Activated T-helper 2 cell treated with anti-CD3 and anti-CD28 coated beads, Interferon-gamma antibody, Interleukin-2, Interleukin-4, amounts not matched to agents 10 μg/mL and 5 μg/mL and 100 μg/mL, durations not matched to agents 14 hours and 24 hours and 36 hours (primary cell): ENCODE data around the gene PLXNB3. TPM values are rescaled to one million over a fixed set of nuclear protein-coding genes. Genes with fewer than 3 reads are reported as not detected.
A peak's percentile ranks its signal among the peaks of the same experiment; 100 is the strongest.
"Not testable (repeated sequence)": the region's sequence is repeated elsewhere in the genome, so short reads cannot be mapped to it uniquely, and the experiment has no call there.

Experiments
- DNase-seq: peaks from one replicate; pipeline ENCODE4 v3.0.0; 2021; ENCODE audit warnings: low spot score
- H3K27ac Mint-ChIP-seq: one replicate; pipeline ENCODE4 v1.8.0; 2021; ENCODE audit warnings: mixed read lengths
- H3K27me3 Mint-ChIP-seq: one replicate; pipeline ENCODE4 v1.8.0; 2021; ENCODE audit warnings: low read depth, mixed read lengths
- H3K36me3 Mint-ChIP-seq: one replicate; pipeline ENCODE4 v1.8.0; 2021; ENCODE audit warnings: low read depth, mixed read lengths
- H3K4me1 Mint-ChIP-seq: one replicate; pipeline ENCODE4 v1.8.0; 2021; ENCODE audit warnings: low read depth, mixed read lengths
- H3K4me3 Mint-ChIP-seq: one replicate; pipeline ENCODE4 v1.8.0; 2021; ENCODE audit warnings: low read depth, mild to moderate bottlenecking, moderate library complexity, mixed read lengths
- H3K9me3 Mint-ChIP-seq: one replicate; pipeline ENCODE4 v1.8.0; 2021; ENCODE audit warnings: mixed read lengths
- intact Hi-C: fragments of 100-400 bp; cut with micrococcal nuclease; formaldehyde crosslinking; loops from one replicate; pipeline ENCODE4 v1.15.1; 2023
- total RNA-seq: library from RNA; stranded (reverse); gene quantifications from 2 replicates; pipeline ENCODE4 v1.2.3, GENCODE V29; 2022

PLXNB3 gene
- total RNA-seq, 1 donor from 2014 or later = 0.91 TPM

- H3K4me1 Mint-ChIP-seq = peaks cover 27% of the 10 kb centered on the region
- H3K9me3 Mint-ChIP-seq = peaks cover 11% of the 10 kb centered on the region
- H3K27ac Mint-ChIP-seq = no peak overlapping the region
- H3K36me3 Mint-ChIP-seq = peaks cover 22% of the 10 kb centered on the region
- no peaks in the 10 kb centered on the region for H3K27me3 Mint-ChIP-seq
- no peak overlapping the region for H3K4me3 Mint-ChIP-seq
- no peak for DNase-seq
- intact Hi-C loops = no loop called here
Observed at GRCh38 chrX:153736071-153736820, 27.8 kb upstream of the PLXNB3 start.

DNA sequence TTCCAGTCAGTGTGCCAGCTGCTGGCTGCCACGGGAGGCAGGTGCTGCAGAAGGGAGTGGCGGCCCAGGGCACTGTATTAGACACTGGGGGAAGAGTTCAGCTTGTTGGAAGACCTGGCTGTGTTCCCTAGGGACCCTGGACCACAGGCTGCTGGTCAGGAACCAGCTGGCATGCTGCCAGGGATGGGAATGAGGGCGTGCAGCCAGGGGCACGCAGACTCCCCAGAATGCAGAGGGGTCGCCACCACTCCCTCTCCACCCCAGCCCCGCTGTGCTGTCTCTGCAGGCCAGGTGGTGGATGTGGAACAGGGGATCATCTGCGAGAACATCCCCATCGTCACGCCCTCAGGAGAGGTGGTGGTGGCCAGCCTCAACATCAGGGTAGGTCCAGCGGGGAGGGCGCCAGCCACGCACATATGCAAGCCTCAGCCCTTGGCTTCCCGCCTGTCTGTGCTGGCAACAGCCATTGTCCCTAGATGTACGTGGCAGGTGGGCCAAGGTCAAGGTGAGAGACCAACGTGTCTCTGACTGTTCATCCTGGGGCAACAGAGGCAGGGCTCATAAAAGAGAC, 27.1 kb upstream of the PLXNB3 start:
- no peak overlapping the region for H3K27ac Mint-ChIP-seq
- H3K9me3 Mint-ChIP-seq = peaks cover 4% of the 10 kb centered on the region
- intact Hi-C loops = no loop called here

DNA sequence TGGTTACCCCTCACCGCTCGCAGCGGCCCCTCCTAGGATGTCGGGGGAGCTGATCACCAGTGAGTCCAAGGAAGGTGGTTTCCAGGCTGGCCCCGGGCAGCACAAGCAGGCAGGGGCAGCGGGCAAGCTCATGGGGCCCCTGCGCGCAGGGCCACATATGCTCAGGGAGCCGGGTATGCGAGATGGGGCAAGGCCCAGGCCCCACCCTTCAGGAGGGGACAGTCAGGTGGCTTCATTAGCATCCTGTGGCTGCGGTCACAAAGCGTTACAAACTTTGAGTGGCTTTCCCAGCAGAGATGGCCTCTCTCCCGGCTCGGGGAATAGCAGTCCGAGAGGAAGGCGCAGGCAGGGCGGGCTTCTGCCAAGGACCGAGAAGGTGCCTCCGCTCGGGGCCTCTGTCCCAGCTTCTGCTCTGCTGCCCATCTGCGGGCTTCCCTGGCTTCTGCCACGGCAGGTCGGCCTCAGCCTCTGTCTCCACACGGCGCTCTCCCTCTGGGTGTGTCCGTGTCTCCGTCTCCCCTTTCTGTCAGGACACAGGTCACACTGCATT, 25.9 kb upstream of the PLXNB3 start:
- peaks cover 4% of the 10 kb centered on the region for H3K9me3 Mint-ChIP-seq
- intact Hi-C loops = no loop called here

More for the DNA sequence above, 27.1 kb upstream of the PLXNB3 start:
- Mint-ChIP-seq H3K27me3 (no peaks in the 10 kb centered on the region), H3K4me3 (no peak overlapping the region), H3K4me1 (peaks cover 21% of the 10 kb centered on the region), H3K36me3 (peaks cover 15% of the 10 kb centered on the region)
- DNase-seq = no peak

GRCh38 chrX:153739754-153740486, 24.1 kb upstream of the PLXNB3 start:
- Mint-ChIP-seq H3K4me1 (peaks cover 19% of the 10 kb centered on the region), H3K27me3 (no peaks in the 10 kb centered on the region), H3K9me3 (peaks cover 2% of the 10 kb centered on the region), H3K36me3 (peaks cover 8% of the 10 kb centered on the region), H3K27ac (peak overlapping the region; percentile 81), H3K4me3 (peak overlapping the region; percentile 67)
- no peak for DNase-seq
- intact Hi-C loops = no loop called here

More for the DNA sequence above, 25.9 kb upstream of the PLXNB3 start:
- no peak for DNase-seq
- peaks cover 21% of the 10 kb centered on the region for H3K4me1 Mint-ChIP-seq
- no peaks in the 10 kb centered on the region for H3K27me3 Mint-ChIP-seq
- no peak overlapping the region for H3K27ac Mint-ChIP-seq
- no peak overlapping the region for H3K4me3 Mint-ChIP-seq
- H3K36me3 Mint-ChIP-seq = peaks cover 13% of the 10 kb centered on the region

GRCh38 chrX:153740631-153741222, 23.3 kb upstream of the PLXNB3 start:
- no peaks in the 10 kb centered on the region for H3K36me3 Mint-ChIP-seq
- intact Hi-C loops = no loop called here
- H3K4me3 Mint-ChIP-seq = peak overlapping the region; percentile 67
- H3K9me3 Mint-ChIP-seq = no peaks in the 10 kb centered on the region
- H3K4me1 Mint-ChIP-seq = peaks cover 12% of the 10 kb centered on the region
- H3K27me3 Mint-ChIP-seq = no peaks in the 10 kb centered on the region
- no peak for DNase-seq
- H3K27ac Mint-ChIP-seq = peak overlapping the region; percentile 81

- peak overlapping the region; percentile 39 for H3K4me3 Mint-ChIP-seq
- H3K4me1 Mint-ChIP-seq = peaks cover 11% of the 10 kb centered on the region
- intact Hi-C loops = no loop called here
- DNase-seq = no peak
- no peaks in the 10 kb centered on the region for H3K36me3 Mint-ChIP-seq
- peak overlapping the region; percentile 62 for H3K27ac Mint-ChIP-seq
- H3K9me3 Mint-ChIP-seq = no peaks in the 10 kb centered on the region
- H3K27me3 Mint-ChIP-seq = peaks cover 3% of the 10 kb centered on the region
Observed at GRCh38 chrX:153741446-153741845, 22.6 kb upstream of the PLXNB3 start.

- H3K36me3 Mint-ChIP-seq, DNase-seq, H3K9me3 Mint-ChIP-seq, intact Hi-C loops, H3K4me3 Mint-ChIP-seq, H3K27me3 Mint-ChIP-seq, H3K27ac Mint-ChIP-seq: not testable (repeated sequence)
- H3K4me1 Mint-ChIP-seq = peaks cover 11% of the 10 kb centered on the region
Observed at GRCh38 chrX:153742111-153742510, 21.9 kb upstream of the PLXNB3 start.

GRCh38 chrX:153742796-153743467, 21.1 kb upstream of the PLXNB3 start:
- H3K4me3 Mint-ChIP-seq, H3K9me3 Mint-ChIP-seq, H3K27me3 Mint-ChIP-seq, intact Hi-C loops, DNase-seq, H3K36me3 Mint-ChIP-seq, H3K27ac Mint-ChIP-seq: not testable (repeated sequence)
- peaks cover 11% of the 10 kb centered on the region for H3K4me1 Mint-ChIP-seq

- H3K4me3 Mint-ChIP-seq, H3K9me3 Mint-ChIP-seq, intact Hi-C loops: not testable (repeated sequence)
Observed at GRCh38 chrX:153743468-153744209, 20.4 kb upstream of the PLXNB3 start.

DNA sequence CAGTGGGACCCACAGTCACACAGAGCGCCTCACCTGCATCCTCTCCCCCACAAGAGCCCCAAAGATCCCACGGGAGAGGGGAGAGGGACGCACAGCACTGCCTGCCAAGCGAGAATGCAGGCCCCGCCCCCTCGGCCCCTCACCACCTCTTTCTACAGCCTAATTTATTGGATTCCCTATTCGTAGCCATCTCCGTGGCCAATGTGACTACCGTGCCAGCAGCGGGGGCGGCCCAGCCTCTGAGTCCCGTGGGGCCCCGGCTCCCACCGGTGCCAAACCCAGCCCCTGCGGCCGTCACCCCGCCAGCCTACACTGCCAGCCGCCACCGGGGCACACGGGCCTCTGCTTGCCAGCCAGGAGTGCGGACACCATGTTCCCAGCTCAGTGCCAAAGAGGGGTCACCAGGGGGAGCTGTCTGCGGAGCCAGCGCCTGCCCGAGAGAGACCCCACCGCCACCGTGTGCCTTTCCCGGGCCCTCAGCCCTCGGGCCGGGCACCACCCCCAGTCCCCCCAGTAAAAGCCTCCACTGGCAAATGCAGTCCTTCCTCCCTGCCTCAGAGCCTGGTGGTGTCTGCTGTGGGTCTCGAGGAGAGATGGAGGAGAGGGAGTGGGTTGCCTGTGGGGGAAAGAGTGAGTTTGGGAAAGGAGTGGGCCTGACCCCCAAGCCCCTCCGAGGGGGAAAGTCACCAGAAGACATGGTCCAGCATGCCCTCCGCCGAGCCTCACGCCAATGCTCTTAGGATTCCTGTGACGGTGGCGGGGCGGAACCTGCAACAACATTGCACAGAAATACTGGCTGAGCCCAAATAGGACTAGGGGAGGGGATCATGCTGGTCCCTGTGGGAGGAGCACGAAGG, 19.6 kb upstream of the PLXNB3 start:
- no peak for DNase-seq
- H3K9me3 Mint-ChIP-seq = no peaks in the 10 kb centered on the region
- peaks cover 11% of the 10 kb centered on the region for H3K4me1 Mint-ChIP-seq
- no peaks in the 10 kb centered on the region for H3K36me3 Mint-ChIP-seq
- H3K4me3 Mint-ChIP-seq = no peak overlapping the region
- H3K27me3 Mint-ChIP-seq = peaks cover 6% of the 10 kb centered on the region
- intact Hi-C loops = no loop called here
- no peak overlapping the region for H3K27ac Mint-ChIP-seq

More at GRCh38 chrX:153743468-153744209, 20.4 kb upstream of the PLXNB3 start:
- H3K4me1 Mint-ChIP-seq = peaks cover 11% of the 10 kb centered on the region
- not testable (repeated sequence) for H3K36me3 Mint-ChIP-seq, H3K27ac Mint-ChIP-seq, DNase-seq, H3K27me3 Mint-ChIP-seq

DNA sequence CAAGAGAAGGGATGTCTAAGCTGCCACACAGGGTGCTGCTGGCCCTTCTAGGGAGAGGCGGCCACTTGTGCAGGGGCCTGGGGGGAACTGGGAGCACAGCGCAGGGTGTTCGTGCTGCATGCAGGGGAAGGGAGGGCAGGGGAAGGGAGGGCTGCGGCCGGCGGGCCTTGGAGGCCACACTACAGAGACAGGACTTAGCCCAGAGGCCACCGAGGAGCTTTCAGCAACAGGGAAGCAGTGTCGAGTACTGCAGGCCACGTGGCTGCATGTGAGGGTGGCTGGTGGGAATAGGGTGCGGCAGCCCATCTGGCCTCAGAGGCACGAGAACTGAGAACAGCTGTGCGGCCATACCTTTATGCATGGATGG, 19.0 kb upstream of the PLXNB3 start:
- intact Hi-C loops, H3K4me3 Mint-ChIP-seq, H3K27ac Mint-ChIP-seq, H3K9me3 Mint-ChIP-seq, H3K36me3 Mint-ChIP-seq, DNase-seq: not testable (repeated sequence)
- peaks cover 10% of the 10 kb centered on the region for H3K4me1 Mint-ChIP-seq
- H3K27me3 Mint-ChIP-seq = peaks cover 12% of the 10 kb centered on the region
